ENCODE data around the gene DSCAM.

DNA sequence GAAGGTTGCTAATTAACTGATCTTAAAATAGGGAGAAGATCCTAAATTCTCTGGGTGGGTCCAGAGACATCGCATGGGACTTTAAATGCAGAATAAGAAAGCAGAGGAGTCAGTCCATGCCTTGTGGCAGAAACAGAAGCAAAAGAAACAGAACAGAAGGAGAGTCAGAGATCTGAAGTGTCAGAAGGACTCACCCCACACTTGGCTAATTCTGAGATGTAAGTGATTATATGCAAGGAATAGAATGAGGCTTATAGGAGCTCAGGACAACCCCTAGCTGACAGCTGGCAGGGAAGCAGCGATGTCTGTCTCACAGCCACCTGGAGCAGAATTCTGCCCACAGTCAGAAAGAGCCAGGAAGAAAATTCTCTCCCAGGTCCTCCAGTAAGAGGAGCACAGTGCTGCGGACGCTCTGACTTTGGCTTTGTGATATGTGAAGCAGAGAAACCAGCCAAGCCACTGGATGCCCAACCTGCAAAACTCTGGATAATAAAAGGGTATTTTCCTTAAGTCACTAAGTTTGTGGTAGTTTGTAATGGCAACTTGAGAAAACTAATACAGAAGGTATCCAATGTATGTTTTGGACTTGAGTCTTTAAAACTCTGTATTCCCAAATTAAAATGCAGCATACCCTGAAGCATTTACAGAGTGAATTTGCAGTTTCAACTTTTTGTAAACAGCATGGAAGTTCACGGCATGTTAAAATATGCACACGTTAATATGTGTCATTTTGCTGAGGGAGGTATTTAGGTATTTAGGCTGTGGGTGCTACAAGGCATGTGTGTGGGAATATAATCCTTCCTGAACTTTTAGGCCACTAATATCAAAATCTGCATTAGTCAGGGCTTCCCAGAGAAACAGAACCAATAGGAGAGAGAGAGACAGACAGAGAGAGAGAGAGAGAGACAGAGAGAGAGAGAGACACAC lies 591.2 kb downstream of the DSCAM start:
- TF ChIP-seq, protein P1, sequence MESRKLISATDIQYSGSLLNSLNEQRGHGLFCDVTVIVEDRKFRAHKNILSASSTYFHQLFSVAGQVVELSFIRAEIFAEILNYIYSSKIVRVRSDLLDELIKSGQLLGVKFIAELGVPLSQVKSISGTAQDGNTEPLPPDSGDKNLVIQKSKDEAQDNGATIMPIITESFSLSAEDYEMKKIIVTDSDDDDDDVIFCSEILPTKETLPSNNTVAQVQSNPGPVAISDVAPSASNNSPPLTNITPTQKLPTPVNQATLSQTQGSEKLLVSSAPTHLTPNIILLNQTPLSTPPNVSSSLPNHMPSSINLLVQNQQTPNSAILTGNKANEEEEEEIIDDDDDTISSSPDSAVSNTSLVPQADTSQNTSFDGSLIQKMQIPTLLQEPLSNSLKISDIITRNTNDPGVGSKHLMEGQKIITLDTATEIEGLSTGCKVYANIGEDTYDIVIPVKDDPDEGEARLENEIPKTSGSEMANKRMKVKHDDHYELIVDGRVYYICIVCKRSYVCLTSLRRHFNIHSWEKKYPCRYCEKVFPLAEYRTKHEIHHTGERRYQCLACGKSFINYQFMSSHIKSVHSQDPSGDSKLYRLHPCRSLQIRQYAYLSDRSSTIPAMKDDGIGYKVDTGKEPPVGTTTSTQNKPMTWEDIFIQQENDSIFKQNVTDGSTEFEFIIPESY (IDR thresholded peaks at IDR 0.05): no peak
- TF ChIP-seq KDM1A (IDR thresholded peaks at IDR 0.05; ENCODE audit: borderline replicate concordance): no peak
- TF ChIP-seq, protein P2, sequence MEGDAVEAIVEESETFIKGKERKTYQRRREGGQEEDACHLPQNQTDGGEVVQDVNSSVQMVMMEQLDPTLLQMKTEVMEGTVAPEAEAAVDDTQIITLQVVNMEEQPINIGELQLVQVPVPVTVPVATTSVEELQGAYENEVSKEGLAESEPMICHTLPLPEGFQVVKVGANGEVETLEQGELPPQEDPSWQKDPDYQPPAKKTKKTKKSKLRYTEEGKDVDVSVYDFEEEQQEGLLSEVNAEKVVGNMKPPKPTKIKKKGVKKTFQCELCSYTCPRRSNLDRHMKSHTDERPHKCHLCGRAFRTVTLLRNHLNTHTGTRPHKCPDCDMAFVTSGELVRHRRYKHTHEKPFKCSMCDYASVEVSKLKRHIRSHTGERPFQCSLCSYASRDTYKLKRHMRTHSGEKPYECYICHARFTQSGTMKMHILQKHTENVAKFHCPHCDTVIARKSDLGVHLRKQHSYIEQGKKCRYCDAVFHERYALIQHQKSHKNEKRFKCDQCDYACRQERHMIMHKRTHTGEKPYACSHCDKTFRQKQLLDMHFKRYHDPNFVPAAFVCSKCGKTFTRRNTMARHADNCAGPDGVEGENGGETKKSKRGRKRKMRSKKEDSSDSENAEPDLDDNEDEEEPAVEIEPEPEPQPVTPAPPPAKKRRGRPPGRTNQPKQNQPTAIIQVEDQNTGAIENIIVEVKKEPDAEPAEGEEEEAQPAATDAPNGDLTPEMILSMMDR (IDR thresholded peaks at IDR 0.05 in 2 of 3, conservative IDR thresholded peaks at IDR 0.05 in 1 of 3; ENCODE audit: control insufficient read depth in 2 of 3, extremely low read depth in 1 of 3, insufficient read depth in 1 of 3, low read depth in 3 of 3, low read length in 3 of 3): no peak
- no peak for TF ChIP-seq BCL11A (IDR thresholded peaks at IDR 0.05; ENCODE audit: low read depth, low read length)
- TF ChIP-seq BHLHE40 (IDR thresholded peaks at IDR 0.05; ENCODE audit: borderline replicate concordance in 1 of 2, low read depth in 2 of 2, low read length in 1 of 2): no peak
- TF ChIP-seq, protein P3, sequence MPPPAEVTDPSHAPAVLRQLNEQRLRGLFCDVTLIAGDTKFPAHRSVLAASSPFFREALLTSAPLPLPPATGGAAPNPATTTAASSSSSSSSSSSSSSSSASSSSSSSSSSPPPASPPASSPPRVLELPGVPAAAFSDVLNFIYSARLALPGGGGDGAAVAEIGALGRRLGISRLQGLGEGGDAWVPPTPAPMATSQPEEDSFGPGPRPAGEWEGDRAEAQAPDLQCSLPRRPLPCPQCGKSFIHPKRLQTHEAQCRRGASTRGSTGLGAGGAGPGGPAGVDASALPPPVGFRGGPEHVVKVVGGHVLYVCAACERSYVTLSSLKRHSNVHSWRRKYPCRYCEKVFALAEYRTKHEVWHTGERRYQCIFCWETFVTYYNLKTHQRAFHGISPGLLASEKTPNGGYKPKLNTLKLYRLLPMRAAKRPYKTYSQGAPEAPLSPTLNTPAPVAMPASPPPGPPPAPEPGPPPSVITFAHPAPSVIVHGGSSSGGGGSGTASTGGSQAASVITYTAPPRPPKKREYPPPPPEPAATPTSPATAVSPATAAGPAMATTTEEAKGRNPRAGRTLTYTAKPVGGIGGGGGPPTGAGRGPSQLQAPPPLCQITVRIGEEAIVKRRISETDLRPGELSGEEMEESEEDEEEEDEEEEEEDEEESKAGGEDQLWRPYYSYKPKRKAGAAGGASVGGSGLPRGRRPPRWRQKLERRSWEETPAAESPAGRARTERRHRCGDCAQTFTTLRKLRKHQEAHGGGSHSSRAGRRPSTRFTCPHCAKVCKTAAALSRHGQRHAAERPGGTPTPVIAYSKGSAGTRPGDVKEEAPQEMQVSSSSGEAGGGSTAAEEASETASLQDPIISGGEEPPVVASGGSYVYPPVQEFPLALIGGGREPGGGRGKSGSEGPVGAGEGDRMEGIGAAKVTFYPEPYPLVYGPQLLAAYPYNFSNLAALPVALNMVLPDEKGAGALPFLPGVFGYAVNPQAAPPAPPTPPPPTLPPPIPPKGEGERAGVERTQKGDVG (CRISPR knock-in tag; IDR thresholded peaks at IDR 0.05): no peak
- no peak for TF ChIP-seq YY1 (IDR thresholded peaks at IDR 0.05; ENCODE audit: low read depth, low read length)
- TF ChIP-seq, protein P4, sequence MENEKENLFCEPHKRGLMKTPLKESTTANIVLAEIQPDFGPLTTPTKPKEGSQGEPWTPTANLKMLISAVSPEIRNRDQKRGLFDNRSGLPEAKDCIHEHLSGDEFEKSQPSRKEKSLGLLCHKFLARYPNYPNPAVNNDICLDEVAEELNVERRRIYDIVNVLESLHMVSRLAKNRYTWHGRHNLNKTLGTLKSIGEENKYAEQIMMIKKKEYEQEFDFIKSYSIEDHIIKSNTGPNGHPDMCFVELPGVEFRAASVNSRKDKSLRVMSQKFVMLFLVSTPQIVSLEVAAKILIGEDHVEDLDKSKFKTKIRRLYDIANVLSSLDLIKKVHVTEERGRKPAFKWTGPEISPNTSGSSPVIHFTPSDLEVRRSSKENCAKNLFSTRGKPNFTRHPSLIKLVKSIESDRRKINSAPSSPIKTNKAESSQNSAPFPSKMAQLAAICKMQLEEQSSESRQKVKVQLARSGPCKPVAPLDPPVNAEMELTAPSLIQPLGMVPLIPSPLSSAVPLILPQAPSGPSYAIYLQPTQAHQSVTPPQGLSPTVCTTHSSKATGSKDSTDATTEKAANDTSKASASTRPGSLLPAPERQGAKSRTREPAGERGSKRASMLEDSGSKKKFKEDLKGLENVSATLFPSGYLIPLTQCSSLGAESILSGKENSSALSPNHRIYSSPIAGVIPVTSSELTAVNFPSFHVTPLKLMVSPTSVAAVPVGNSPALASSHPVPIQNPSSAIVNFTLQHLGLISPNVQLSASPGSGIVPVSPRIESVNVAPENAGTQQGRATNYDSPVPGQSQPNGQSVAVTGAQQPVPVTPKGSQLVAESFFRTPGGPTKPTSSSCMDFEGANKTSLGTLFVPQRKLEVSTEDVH (IDR thresholded peaks at IDR 0.05; ENCODE audit: low read depth, partially characterized antibody): no peak

Measured in GM12878 (cell line).